Hematopoietic multipotent progenitor cell treated with erythropoietin and hydrocortisone succinate and interleukin-3 and kit ligand, for 15 days (in vitro differentiated cells): Measurements from ENCODE around the gene TM4SF1.

Experiments
- DNase-seq: peaks from one replicate; pipeline ENCODE4 v3.0.0-alpha.2; 2015; ENCODE audit warnings: low spot score

TM4SF1 gene

GRCh38 chr3:149375501-149376196, 1.8 kb downstream of the TM4SF1 start:
- no peak for DNase-seq

GRCh38 chr3:149374793-149375500, 2.5 kb downstream of the TM4SF1 start:
- DNase-seq, result no peak

GRCh38 chr3:149374391-149374790, 3.1 kb downstream of the TM4SF1 start:
- no peak for DNase-seq

GRCh38 chr3:149373235-149374125, 4.0 kb downstream of the TM4SF1 start:
- no peak for DNase-seq

- no peak for DNase-seq
Observed at GRCh38 chr3:149371723-149372114, 5.7 kb downstream of the TM4SF1 start.

- no peak for DNase-seq
Observed at GRCh38 chr3:149371001-149371722, 6.3 kb downstream of the TM4SF1 start.

- DNase-seq, result no peak
Observed at GRCh38 chr3:149369991-149370866, 7.2 kb downstream of the TM4SF1 start.

- no peak for DNase-seq
Observed at GRCh38 chr3:149368674-149369497, 8.6 kb downstream of the TM4SF1 start.

- no peak for DNase-seq
Observed at GRCh38 chr3:149368201-149368673, 9.2 kb downstream of the TM4SF1 start.

GRCh38 chr3:149366941-149367840, 10.3 kb downstream of the TM4SF1 start:
- no peak for DNase-seq

GRCh38 chr3:149366031-149366430, 11.4 kb downstream of the TM4SF1 start:
- DNase-seq, result no peak

GRCh38 chr3:149364624-149365023, 12.8 kb downstream of the TM4SF1 start:
- no peak for DNase-seq

- DNase-seq, result no peak
Observed at GRCh38 chr3:149363053-149363452, 14.4 kb downstream of the TM4SF1 start.

GRCh38 chr3:149362366-149362765, 15.1 kb downstream of the TM4SF1 start:
- no peak for DNase-seq

- no peak for DNase-seq
Observed at GRCh38 chr3:149356630-149357029, 20.8 kb downstream of the TM4SF1 start.

- DNase-seq, result no peak
Observed at GRCh38 chr3:149356044-149356592, 21.3 kb downstream of the TM4SF1 start.

- DNase-seq, result no peak
Observed at GRCh38 chr3:149353581-149354184, 23.8 kb downstream of the TM4SF1 start.

GRCh38 chr3:149352556-149352955, 24.9 kb downstream of the TM4SF1 start:
- no peak for DNase-seq
